Dedifferentiated amniotic fluid mesenchymal stem cell (primary cell): ENCODE results near the gene SIGLECL1.
"Not testable (repeated sequence)": the region's sequence is repeated elsewhere in the genome, so short reads cannot be mapped to it uniquely, and the experiment has no call there.

Experiments used
- DNase-seq: peaks from one replicate; pipeline ENCODE4 v3.0.0-alpha.2; 2016; ENCODE audit errors: extremely low spot score

The SIGLECL1 gene

GRCh38 chr19:51250786-51251467, at the start of gene SIGLECL1:
Gene SIGLECL1 (plus strand): TSS chr19:51251080. CDS start chr19:51264073, 12,993 bp downstream.
- DNase-seq = no peak

DNA sequence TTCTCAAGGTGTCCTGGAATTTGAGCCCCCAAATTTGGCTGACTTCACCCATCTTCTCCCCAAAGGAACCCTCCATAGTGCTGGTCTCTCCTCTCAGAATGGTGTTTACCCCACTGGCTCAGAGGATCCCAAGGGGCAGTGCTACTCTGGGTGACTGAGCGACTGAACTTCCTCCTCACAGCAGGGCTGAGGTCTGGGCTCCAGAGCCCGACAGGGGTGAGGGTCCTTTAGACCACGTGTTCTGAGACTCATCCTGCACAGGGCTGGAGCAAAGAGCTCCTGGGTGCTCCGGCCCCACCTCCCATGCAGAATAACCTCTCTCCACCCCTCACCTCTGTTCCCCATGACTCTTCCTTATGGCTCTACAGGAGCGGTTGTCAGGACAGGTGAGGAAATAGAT, 49.2 kb upstream of the SIGLECL1 start:
- no peak for DNase-seq

GRCh38 chr19:51203916-51204315, 47.0 kb upstream of the SIGLECL1 start:
- no peak for DNase-seq

GRCh38 chr19:51204321-51204720, 46.6 kb upstream of the SIGLECL1 start:
- no peak for DNase-seq

DNA sequence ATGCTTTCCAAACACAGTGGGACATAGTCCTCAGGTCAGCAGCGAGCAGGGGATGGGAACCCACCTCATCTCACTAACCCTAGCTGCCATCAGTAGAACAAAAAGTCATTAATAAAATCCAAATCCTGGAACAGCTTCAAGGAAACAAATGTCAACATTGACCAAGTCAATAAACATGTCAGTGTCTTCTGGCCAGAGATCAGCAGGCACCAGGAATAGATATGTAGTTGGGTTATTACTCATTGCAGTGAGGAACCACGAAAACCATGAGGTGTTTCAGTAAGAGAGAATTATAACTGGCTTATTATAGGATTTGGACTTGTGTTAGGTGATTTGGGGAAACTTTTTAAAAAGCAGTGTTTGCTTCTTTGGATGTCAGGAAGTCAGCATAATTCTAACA, 43.1 kb upstream of the SIGLECL1 start:
- DNase-seq = no peak

- DNase-seq = no peak
These were observed 40.6 kb upstream of the SIGLECL1 start for GRCh38 chr19:51210191-51210784.

DNA sequence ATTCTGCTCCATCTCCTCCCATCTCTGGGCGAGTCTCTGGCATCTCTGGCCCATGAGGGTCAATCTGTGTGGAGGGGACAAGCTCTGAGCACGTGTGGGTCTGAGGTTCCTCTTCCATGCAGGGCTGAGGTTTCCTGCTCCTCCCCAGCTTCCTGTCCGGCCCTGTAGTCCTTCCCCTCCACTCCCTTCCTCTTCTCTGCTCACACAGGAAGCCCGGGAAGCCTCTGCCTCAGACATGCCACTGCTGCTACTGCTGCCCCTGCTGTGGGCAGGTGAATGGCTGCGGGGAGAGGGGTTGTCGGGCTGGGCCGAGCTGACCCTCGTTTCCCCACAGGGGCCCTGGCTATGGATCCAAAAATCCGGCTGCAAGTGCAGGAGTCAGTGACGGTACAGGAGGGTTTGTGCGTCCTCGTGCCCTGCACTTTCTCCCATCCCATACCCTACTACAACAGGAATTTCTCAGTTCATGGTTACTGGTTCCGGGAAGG, 40.0 kb upstream of the SIGLECL1 start:
- DNase-seq = not testable (repeated sequence)

- no peak for DNase-seq
These were observed 39.0 kb upstream of the SIGLECL1 start for GRCh38 chr19:51211833-51212232.

DNA sequence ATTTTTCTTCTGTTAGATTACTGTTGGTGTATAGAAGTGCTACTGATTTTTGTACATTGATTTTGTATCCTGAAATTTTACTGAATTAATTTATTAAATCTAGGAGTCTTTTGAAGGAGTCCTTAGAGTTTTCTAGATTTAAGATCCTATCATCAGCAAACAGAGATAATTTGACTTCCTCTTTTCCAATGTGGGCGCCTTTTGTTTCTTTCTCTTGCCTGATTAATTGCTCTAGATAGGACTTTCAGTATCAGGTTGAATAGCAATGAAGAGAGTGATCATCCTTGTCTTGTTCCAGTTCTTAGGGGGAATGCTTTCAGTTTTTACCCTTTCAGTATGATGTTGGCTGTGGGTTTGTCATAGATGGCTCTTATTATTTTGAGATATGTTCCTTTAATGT, 31.6 kb upstream of the SIGLECL1 start:
- DNase-seq = no peak

- no peak for DNase-seq
These were observed 30.9 kb upstream of the SIGLECL1 start for GRCh38 chr19:51219971-51220370.

GRCh38 chr19:51220996-51221395, 29.9 kb upstream of the SIGLECL1 start:
- no peak for DNase-seq

GRCh38 chr19:51224163-51224641, 26.7 kb upstream of the SIGLECL1 start:
- no peak for DNase-seq

DNA sequence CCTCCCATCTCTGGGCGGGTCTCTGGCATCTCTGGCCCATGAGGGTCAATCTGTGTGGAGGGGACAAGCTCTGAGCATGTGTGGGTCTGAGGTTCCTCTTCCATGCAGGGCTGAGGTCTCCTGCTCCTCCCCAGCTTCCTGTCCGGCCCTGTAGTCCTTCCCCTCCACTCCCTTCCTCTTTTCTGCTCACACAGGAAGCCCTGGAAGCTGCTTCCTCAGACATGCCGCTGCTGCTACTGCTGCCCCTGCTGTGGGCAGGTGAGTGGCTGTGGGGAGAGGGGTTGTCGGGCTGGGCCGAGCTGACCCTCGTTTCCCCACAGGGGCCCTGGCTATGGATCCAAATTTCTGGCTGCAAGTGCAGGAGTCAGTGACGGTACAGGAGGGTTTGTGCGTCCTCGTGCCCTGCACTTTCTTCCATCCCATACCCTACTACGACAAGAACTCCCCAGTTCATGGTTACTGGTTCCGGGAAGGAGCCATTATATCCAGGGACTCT, 25.9 kb upstream of the SIGLECL1 start, which contains the start of gene CD33:
Gene CD33 (plus strand): TSS at position 183 of the 496 bp plus-strand sequence. CDS start 39 bp downstream, at position 222.
- DNase-seq = not testable (repeated sequence)

DNA sequence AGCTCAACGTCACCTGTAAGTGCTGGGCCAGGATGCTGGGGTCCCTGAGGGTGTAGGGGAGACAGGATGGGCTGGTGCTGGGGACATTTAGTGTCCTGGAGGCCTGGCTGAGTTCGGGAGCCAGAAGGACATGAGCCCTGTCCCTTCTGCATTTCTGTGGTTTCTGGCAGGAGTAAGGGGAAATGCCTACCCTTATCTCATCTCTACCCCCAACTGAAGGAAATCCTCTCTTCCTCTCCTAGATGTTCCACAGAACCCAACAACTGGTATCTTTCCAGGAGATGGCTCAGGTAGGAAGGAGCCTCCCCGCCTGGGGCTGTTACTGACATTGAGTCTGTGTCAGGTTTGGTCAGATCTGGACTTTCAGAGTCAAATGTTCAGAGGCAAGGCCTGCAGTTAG, 24.8 kb upstream of the SIGLECL1 start:
- no peak for DNase-seq

- no peak for DNase-seq
These were observed 23.6 kb upstream of the SIGLECL1 start for GRCh38 chr19:51227326-51227725.

DNA sequence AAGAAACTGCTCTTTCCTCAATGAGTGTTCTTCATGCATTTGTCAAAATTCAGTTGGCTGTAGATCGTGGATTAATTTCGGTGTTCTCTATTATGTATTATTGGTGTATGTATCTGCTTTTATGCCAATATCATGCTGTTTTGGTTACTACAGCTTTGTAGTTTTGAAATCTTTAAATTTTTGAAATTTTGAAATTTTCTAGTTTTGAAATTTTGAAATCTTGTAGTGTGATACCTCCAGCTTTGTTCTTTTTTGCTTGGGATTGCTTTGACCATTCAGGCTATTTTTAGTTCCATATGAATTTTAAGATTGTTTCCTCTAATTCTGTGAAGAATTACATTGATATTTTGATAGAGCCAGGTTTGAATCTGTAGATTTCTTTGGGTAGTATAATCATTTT, 22.9 kb upstream of the SIGLECL1 start:
- DNase-seq = no peak

- DNase-seq = no peak
These were observed 10.0 kb upstream of the SIGLECL1 start for GRCh38 chr19:51240866-51241265.

DNA sequence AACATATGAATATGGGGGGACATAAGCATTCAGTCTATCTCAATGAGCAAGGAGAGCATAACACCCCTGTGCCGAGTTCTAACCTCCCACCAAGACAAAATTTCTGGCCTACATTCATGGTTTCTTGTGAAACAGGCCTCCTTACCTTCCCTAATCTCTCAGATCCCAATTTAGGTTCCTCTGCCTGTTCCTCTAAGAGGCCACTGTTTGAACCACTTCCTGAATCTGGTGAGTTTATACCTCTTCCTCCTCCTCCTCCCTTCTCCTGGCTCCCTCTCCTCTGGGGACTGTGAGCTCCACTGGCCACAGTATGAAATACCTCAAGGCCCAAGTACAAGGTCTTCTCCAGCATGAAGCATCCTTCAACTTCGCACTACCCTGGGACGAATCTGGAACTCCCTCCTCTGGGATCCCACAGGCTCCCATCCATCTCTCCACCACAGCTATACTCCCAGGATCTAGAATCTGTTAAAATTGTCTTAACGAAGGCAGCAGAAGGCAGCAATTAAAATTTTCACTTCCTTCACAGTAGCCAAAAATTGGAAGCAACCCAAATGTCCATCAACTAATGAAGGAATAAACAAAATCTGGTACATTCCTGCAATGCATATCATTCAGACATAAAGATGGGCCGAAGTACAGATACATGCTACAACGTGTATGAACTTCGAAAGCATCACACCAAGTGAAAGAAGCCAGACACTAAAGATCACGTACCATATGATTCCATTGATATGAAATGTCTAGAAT, 7.8 kb upstream of the SIGLECL1 start:
- no peak for DNase-seq

- DNase-seq = no peak
These were observed 4.7 kb upstream of the SIGLECL1 start for GRCh38 chr19:51246164-51246552.

DNA sequence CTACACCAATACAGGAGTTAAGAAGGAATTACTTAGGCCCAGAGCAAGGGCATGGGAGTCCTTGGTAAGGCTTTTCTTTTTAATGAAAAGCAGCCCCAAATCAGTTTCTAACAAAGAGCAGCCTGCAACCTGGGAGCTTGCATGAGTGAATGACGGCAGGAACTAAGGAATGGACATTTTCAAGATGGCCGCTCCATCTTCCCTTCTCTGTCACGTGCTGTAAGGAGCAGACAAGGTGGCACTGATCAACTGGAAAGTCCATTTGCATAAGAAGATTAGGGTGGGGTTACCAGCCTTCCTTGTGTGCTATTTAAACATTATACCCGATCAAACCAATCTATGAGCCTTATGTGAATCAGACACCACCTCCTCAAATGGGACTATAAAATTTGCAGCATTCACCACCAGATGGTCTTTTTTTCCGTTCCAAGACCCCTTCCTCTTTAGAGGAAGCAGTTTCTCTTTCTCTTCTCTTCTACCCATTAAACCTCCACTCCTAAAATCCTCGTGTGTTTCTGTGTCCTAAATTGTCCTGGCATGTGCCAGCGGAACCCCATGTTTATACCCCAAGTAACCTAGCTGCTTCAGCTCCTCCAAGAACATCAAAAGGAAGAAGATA, 2.8 kb upstream of the SIGLECL1 start:
- DNase-seq = no peak

DNA sequence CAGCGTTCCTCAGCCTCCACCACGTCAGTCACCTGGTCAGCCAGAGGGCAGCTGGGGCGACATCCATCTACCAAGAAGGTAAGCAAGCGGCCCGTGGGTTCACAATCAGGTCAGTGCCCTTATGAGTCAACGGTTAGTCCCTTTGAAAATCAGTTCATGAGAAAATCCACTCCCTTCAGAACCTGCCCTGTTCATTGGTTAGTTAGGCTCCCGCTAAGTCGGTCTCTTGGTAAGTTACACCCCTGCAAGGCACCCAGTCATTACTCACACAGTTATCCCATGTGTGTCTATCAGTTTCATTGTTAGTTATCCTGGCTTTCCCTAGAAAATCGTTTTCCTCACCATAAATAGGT, 564 bp downstream of the SIGLECL1 start:
- no peak for DNase-seq
